Astrocyte of the cerebellum (primary cell): ENCODE results near the gene GALNTL6.

Source experiments
- DNase-seq: peaks from one replicate; pipeline ENCODE4 v3.0.0-alpha.2; 2011; ENCODE audit warnings: low read depth
- H3K4me3 ChIP-seq: 2 replicates; pipeline ENCODE4 v1.5.1; 2011; ENCODE audit warnings: mild to moderate bottlenecking, low read depth, low read length, moderate library complexity
- CTCF ChIP-seq: IDR thresholded peaks from 2 replicates; pipeline ENCODE4 v1.5.1; 2012; ENCODE audit warnings: low read length, low read depth, moderate library complexity, mild to moderate bottlenecking; ENCODE audit errors: missing control alignments
- in situ Hi-C: cut with HindIII; loops from 2 replicates; pipeline ENCODE4 v1.10.0; 2017; ENCODE audit warnings: low sequenced_read_pairs

Gene GALNTL6

GRCh38 chr4:172379834-172380233 is 566.6 kb downstream of the GALNTL6 start:
- no peak for TF ChIP-seq CTCF
- in situ Hi-C loops: no loop called here
- no peak for DNase-seq
- H3K4me3 ChIP-seq: no peak overlapping the region

GRCh38 chr4:172390331-172390730 is 577.1 kb downstream of the GALNTL6 start:
- in situ Hi-C loops: no loop called here
- DNase-seq: no peak
- no peak for TF ChIP-seq CTCF

GRCh38 chr4:172392741-172393140 is 579.5 kb downstream of the GALNTL6 start:
- no peak for TF ChIP-seq CTCF
- in situ Hi-C loops: no loop called here
- H3K4me3 ChIP-seq: no peak overlapping the region
- no peak for DNase-seq

More at GRCh38 chr4:172390331-172390730, 577.1 kb downstream of the GALNTL6 start:
- no peak overlapping the region for H3K4me3 ChIP-seq

GRCh38 chr4:172393220-172393619 is 580.0 kb downstream of the GALNTL6 start:
- TF ChIP-seq CTCF: no peak
- no peak for DNase-seq
- in situ Hi-C loops: no loop called here
- H3K4me3 ChIP-seq: no peak overlapping the region

- in situ Hi-C loops: no loop called here
- TF ChIP-seq CTCF: no peak
These were observed 591.5 kb downstream of the GALNTL6 start for GRCh38 chr4:172404676-172405075.

GRCh38 chr4:172410363-172410762 is 597.2 kb downstream of the GALNTL6 start:
- in situ Hi-C loops: no loop called here
- no peak for DNase-seq
- no peak overlapping the region for H3K4me3 ChIP-seq
- no peak for TF ChIP-seq CTCF

More at GRCh38 chr4:172404676-172405075, 591.5 kb downstream of the GALNTL6 start:
- DNase-seq: no peak
- H3K4me3 ChIP-seq: no peak overlapping the region

GRCh38 chr4:172411149-172411548 is 597.9 kb downstream of the GALNTL6 start:
- TF ChIP-seq CTCF: no peak
- no peak overlapping the region for H3K4me3 ChIP-seq
- in situ Hi-C loops: no loop called here
- no peak for DNase-seq
